OCI-LY3 (cell line): ENCODE data around the gene MS4A10.
A peak's percentile ranks its signal among the peaks of the same experiment; 100 is the strongest.

Experiments used
- H2AFZ ChIP-seq: fragments of 200-600, 300-600 bp; shearing (Covaris generic); 2 replicates; pipeline ENCODE4 v1.6.0; 2014; ENCODE audit warnings: antibody characterized with exemption, low read depth, low read length
- H3K27ac ChIP-seq: fragments of 200-600, 300-600 bp; sonication (generic); 2 replicates; pipeline ENCODE4 v1.5.1; 2014; ENCODE audit warnings: mild to moderate bottlenecking, low read length, moderate library complexity, mixed read lengths
- H3K27me3 ChIP-seq: fragments of 200-600, 300-600 bp; sonication (generic); 2 replicates; pipeline ENCODE4 v1.6.1; 2014; ENCODE audit warnings: low read depth, low read length, mixed read lengths
- H3K36me3 ChIP-seq: fragments of 200-600, 300-600 bp; sonication (generic); replicated peaks from 2 replicates; pipeline ENCODE3; 2014; ENCODE audit warnings: low read depth, low read length, mixed read lengths
- H3K4me1 ChIP-seq: fragments of 300-600, 200-600 bp; sonication (generic); 2 replicates; pipeline ENCODE4 v1.6.1; 2014; ENCODE audit warnings: low read length, mixed read lengths
- H3K4me2 ChIP-seq: fragments of 200-600, 300-600 bp; sonication (generic); 2 replicates; pipeline ENCODE4 v1.6.1; 2014; ENCODE audit warnings: low read length, mixed read lengths
- H3K4me3 ChIP-seq: fragments of 300-600, 200-600 bp; sonication (generic); 2 replicates; pipeline ENCODE4 v1.5.1; 2014; ENCODE audit warnings: antibody characterized with exemption, mild to moderate bottlenecking, low read length, moderate library complexity
- H3K79me2 ChIP-seq: fragments of 300-600, 200-600 bp; shearing (Covaris generic); 2 replicates; pipeline ENCODE4 v1.6.1; 2014; ENCODE audit warnings: mild to moderate bottlenecking, low read length, mixed read lengths
- H3K9ac ChIP-seq: fragments of 300-600, 200-600 bp; shearing (Covaris generic); 2 replicates; pipeline ENCODE4 v1.6.0; 2014; ENCODE audit warnings: mild to moderate bottlenecking, low read length, moderate library complexity
- H3K9me3 ChIP-seq: fragments of 200-600, 300-600 bp; shearing (Covaris generic); 2 replicates; pipeline ENCODE4 v1.6.1; 2014; ENCODE audit warnings: low read length, mixed read lengths; ENCODE audit not compliant: insufficient read depth
- H4K20me1 ChIP-seq: fragments of 200-600, 300-600 bp; sonication (generic); 2 replicates; pipeline ENCODE4 v1.6.1; 2016; ENCODE audit warnings: low read length, mixed read lengths; ENCODE audit not compliant: insufficient read depth
- CTCF ChIP-seq: fragments of 200-600, 300-600 bp; sonication (generic); IDR thresholded peaks from 2 replicates; pipeline ENCODE4 v1.5.1; 2014; ENCODE audit warnings: antibody characterized with exemption, low read length, low read depth
- EZH2phosphoT487 ChIP-seq: fragments of 200-600 bp; shearing (Covaris generic); IDR thresholded peaks from 2 replicates; pipeline ENCODE4 v1.6.1; 2018; ENCODE audit warnings: antibody characterized with exemption, mixed run types, low read depth

Gene MS4A10

GRCh38 chr11:60743058-60743457, 42.1 kb upstream of the MS4A10 start:
- Histone ChIP-seq H3K27me3 (peaks cover 22% of the 10 kb centered on the region; the same call in 1 of the 2 replicates), H3K9ac (no peak overlapping the region), H3K27ac (no peak overlapping the region), H2AFZ (no peak overlapping the region), H4K20me1 (no peaks in the 10 kb centered on the region), H3K4me1 (no peaks in the 10 kb centered on the region; the same call in 1 of the 2 replicates), H3K4me2 (no peak overlapping the region), H3K4me3 (no peak overlapping the region), H3K36me3 (no peaks in the 10 kb centered on the region), H3K9me3 (no peaks in the 10 kb centered on the region; the same call in 1 of the 2 replicates), H3K79me2 (no peaks in the 10 kb centered on the region)
- TF ChIP-seq EZH2phosphoT487 = no peak
- 0 out of 2 replicates have a peak, but pooled peaks have one; percentile 8 for TF ChIP-seq CTCF

- no peak overlapping the region for H3K27ac ChIP-seq
- no peak overlapping the region for H3K4me2 ChIP-seq
- H3K9ac ChIP-seq = no peak overlapping the region
- H2AFZ ChIP-seq = no peak overlapping the region
- H3K36me3 ChIP-seq = no peaks in the 10 kb centered on the region
- H3K4me1 ChIP-seq = peaks cover 10% of the 10 kb centered on the region
- no peaks in the 10 kb centered on the region for H4K20me1 ChIP-seq
- TF ChIP-seq EZH2phosphoT487 (no peak), CTCF (no peak)
- H3K9me3 ChIP-seq = no peaks in the 10 kb centered on the region; the same call in 1 of the 2 replicates
- peaks cover 16% of the 10 kb centered on the region; the same call in 1 of the 2 replicates for H3K27me3 ChIP-seq
- H3K4me3 ChIP-seq = no peak overlapping the region
- H3K79me2 ChIP-seq = no peaks in the 10 kb centered on the region
Observed at GRCh38 chr11:60744114-60744513, 41.0 kb upstream of the MS4A10 start.

GRCh38 chr11:60747359-60747873, 37.7 kb upstream of the MS4A10 start:
- H3K27me3 ChIP-seq = peaks cover 39% of the 10 kb centered on the region; the same call in 1 of the 2 replicates
- H3K36me3 ChIP-seq = no peaks in the 10 kb centered on the region
- TF ChIP-seq CTCF (no peak), EZH2phosphoT487 (no peak)
- no peak overlapping the region for H3K9ac ChIP-seq
- no peak overlapping the region for H3K4me3 ChIP-seq
- no peak overlapping the region for H2AFZ ChIP-seq
- H3K9me3 ChIP-seq = no peaks in the 10 kb centered on the region
- no peaks in the 10 kb centered on the region for H4K20me1 ChIP-seq
- peaks cover 12% of the 10 kb centered on the region for H3K4me1 ChIP-seq
- no peak overlapping the region for H3K4me2 ChIP-seq
- H3K27ac ChIP-seq = no peak overlapping the region
- no peaks in the 10 kb centered on the region for H3K79me2 ChIP-seq

GRCh38 chr11:60748225-60748624, 36.9 kb upstream of the MS4A10 start:
- Histone ChIP-seq H3K36me3 (no peaks in the 10 kb centered on the region), H3K27me3 (peaks cover 47% of the 10 kb centered on the region; the same call in 1 of the 2 replicates), H3K9ac (no peak overlapping the region), H3K79me2 (no peaks in the 10 kb centered on the region), H3K4me2 (peak overlapping the region; percentile 70), H3K4me1 (peaks cover 12% of the 10 kb centered on the region), H3K9me3 (no peaks in the 10 kb centered on the region), H3K27ac (no peak overlapping the region), H3K4me3 (no peak overlapping the region), H4K20me1 (no peaks in the 10 kb centered on the region), H2AFZ (no peak overlapping the region)
- TF ChIP-seq EZH2phosphoT487 (no peak), CTCF (no peak)
